Neural cell (in vitro differentiated cells): ENCODE measurements around the gene LIX1L. TPM values are rescaled to one million over a fixed set of nuclear protein-coding genes. Genes with fewer than 3 reads are reported as not detected.

Source experiments
- H2AFZ ChIP-seq: fragments of 200-600, 300-800 bp; sonication (generic), shearing (Covaris generic); 2 replicates; pipeline ENCODE4 v1.6.0; 2014; ENCODE audit warnings: low read depth, mild to moderate bottlenecking, antibody characterized with exemption, low read length, moderate library complexity
- H3F3A ChIP-seq: fragments of 200-600 bp; shearing (Covaris generic); 2 replicates; pipeline ENCODE4 v1.6.1; 2016; ENCODE audit warnings: mild to moderate bottlenecking, moderate library complexity, mixed read lengths, antibody characterized with exemption, low read length; ENCODE audit not compliant: insufficient read depth, poor library complexity, severe bottlenecking
- H3K27ac ChIP-seq: fragments of 200-600, 300-800 bp; sonication (generic), shearing (Covaris generic); 2 replicates; pipeline ENCODE4 v1.5.1; 2014; ENCODE audit warnings: mild to moderate bottlenecking, low read length, moderate library complexity
- H3K27me3 ChIP-seq: fragments of 300-800, 200-600 bp; sonication (generic), shearing (Covaris generic); 2 replicates; pipeline ENCODE4 v1.6.0; 2014; ENCODE audit warnings: mild to moderate bottlenecking, low read depth, low read length, moderate library complexity; ENCODE audit not compliant: insufficient read depth
- H3K36me3 ChIP-seq: fragments of 300-800, 200-600 bp; sonication (generic), shearing (Covaris generic); 2 replicates; pipeline ENCODE4 v1.5.1; 2014; ENCODE audit warnings: mild to moderate bottlenecking, antibody characterized with exemption, low read length, moderate library complexity; ENCODE audit not compliant: insufficient read depth
- H3K4me2 ChIP-seq: fragments of 300-800, 200-600 bp; sonication (generic), shearing (Covaris generic); 2 replicates; pipeline ENCODE4 v1.6.0; 2014; ENCODE audit warnings: mild to moderate bottlenecking, low read length
- H3K4me3 ChIP-seq: fragments of 300-800, 200-600 bp; sonication (generic), shearing (Covaris generic); 2 replicates; pipeline ENCODE4 v1.5.1; 2014; ENCODE audit warnings: mild to moderate bottlenecking, low read length, moderate library complexity
- H3K79me2 ChIP-seq: fragments of 200-600 bp; shearing (Covaris generic); replicated peaks from 2 replicates; pipeline ENCODE4 v1.6.0; 2014; ENCODE audit warnings: mild to moderate bottlenecking, low read length, moderate library complexity; ENCODE audit not compliant: insufficient read depth
- H3K9ac ChIP-seq: fragments of 300-800, 200-600 bp; sonication (generic), shearing (Covaris generic); 2 replicates; pipeline ENCODE4 v1.6.1; 2016; ENCODE audit warnings: mild to moderate bottlenecking, low read length, mixed read lengths
- H3K9me2 ChIP-seq: fragments of 200-600 bp; shearing (Covaris generic); 2 replicates; pipeline ENCODE4 v1.6.1; 2016; ENCODE audit warnings: mild to moderate bottlenecking, low read length, mixed read lengths; ENCODE audit not compliant: insufficient read depth
- H3K9me3 ChIP-seq: fragments of 200-600, 300-800 bp; sonication (generic), shearing (Covaris generic); 2 replicates; pipeline ENCODE4 v1.6.1; 2016; ENCODE audit warnings: mild to moderate bottlenecking, mixed run types, low read length, moderate library complexity, mixed read lengths
- H4K20me1 ChIP-seq: fragments of 200-600 bp; shearing (Covaris generic); 2 replicates; pipeline ENCODE4 v1.6.1; 2016; ENCODE audit warnings: mild to moderate bottlenecking, mixed run types; ENCODE audit not compliant: insufficient read depth
- CTCF ChIP-seq: fragments of 450-650 bp; IDR thresholded peaks from 2 replicates; pipeline ENCODE4 v1.5.1; 2014; ENCODE audit warnings: antibody characterized with exemption, mild to moderate bottlenecking, moderate library complexity; ENCODE audit not compliant: poor library complexity, severe bottlenecking
- EP300 ChIP-seq: fragments of 450-650 bp; conservative IDR thresholded peaks from 2 replicates; pipeline ENCODE4 v1.6.1; 2014; ENCODE audit warnings: antibody characterized with exemption, mild to moderate bottlenecking, moderate library complexity; ENCODE audit not compliant: poor library complexity, severe bottlenecking
- EZH2 ChIP-seq: fragments of 200-600, 300-800 bp; shearing (Covaris generic), sonication (generic); IDR thresholded peaks from 2 replicates; pipeline ENCODE4 v1.6.1; 2014; ENCODE audit warnings: antibody characterized with exemption, low read length, borderline replicate concordance, mild to moderate bottlenecking; ENCODE audit not compliant: insufficient read depth, poor library complexity, severe bottlenecking
- MXI1 ChIP-seq: fragments of 450-650 bp; conservative IDR thresholded peaks from 2 replicates; pipeline ENCODE4 v1.6.1; 2014; ENCODE audit warnings: antibody characterized with exemption, mild to moderate bottlenecking; ENCODE audit not compliant: poor library complexity, severe bottlenecking
- POLR2AphosphoS5 ChIP-seq: IDR thresholded peaks from 2 replicates; pipeline ENCODE4 v1.6.1; 2012
- RAD21 ChIP-seq: fragments of 450-650 bp; conservative IDR thresholded peaks from 2 replicates; pipeline ENCODE4 v1.6.1; 2014; ENCODE audit warnings: antibody characterized with exemption, mild to moderate bottlenecking, moderate library complexity
- SMC3 ChIP-seq: fragments of 450-650 bp; conservative IDR thresholded peaks from 2 replicates; pipeline ENCODE4 v1.6.1; 2014; ENCODE audit warnings: antibody characterized with exemption, mild to moderate bottlenecking, moderate library complexity; ENCODE audit not compliant: poor library complexity
- TAF1 ChIP-seq: IDR thresholded peaks from 2 replicates; pipeline ENCODE4 v1.6.1; 2012; ENCODE audit warnings: low read depth
- polyA plus RNA-seq: library from polyadenylated mRNA; depleted of rRNA; stranded (reverse); fragments of >200 nt; gene quantifications from 2 replicates; pipeline ENCODE4 v1.2.3, GENCODE V29; 2014
- TF ChIP-seq, protein P1 (sequence below): IDR thresholded peaks from 2 replicates; pipeline ENCODE4 v1.6.1; 2012; ENCODE audit warnings: borderline replicate concordance

Gene LIX1L
- polyA plus RNA-seq, 1 donor from 2014 or later, result 17.0 TPM

GRCh38 chr1:145963265-145964019 is 5.6 kb upstream of the LIX1L start:
- no peaks in the 10 kb centered on the region for H4K20me1 ChIP-seq
- peak overlapping the region; percentile 72 for H3K27ac ChIP-seq
- peaks cover 7% of the 10 kb centered on the region for H3F3A ChIP-seq
- H3K4me2 ChIP-seq, result peak overlapping the region; percentile 79
- H3K9ac ChIP-seq, result peak overlapping the region; percentile 68
- H3K9me3 ChIP-seq, result no peaks in the 10 kb centered on the region
- H3K9me2 ChIP-seq, result no peaks in the 10 kb centered on the region
- no peaks in the 10 kb centered on the region for H3K36me3 ChIP-seq
- no peak overlapping the region for H2AFZ ChIP-seq
- no peaks in the 10 kb centered on the region for H3K79me2 ChIP-seq
- peak overlapping the region; percentile 68 for H3K4me3 ChIP-seq
- peaks cover 23% of the 10 kb centered on the region for H3K27me3 ChIP-seq
- TF ChIP-seq SMC3 (no peak), CTCF (no peak), MXI1 (peak; percentile 15)

DNA sequence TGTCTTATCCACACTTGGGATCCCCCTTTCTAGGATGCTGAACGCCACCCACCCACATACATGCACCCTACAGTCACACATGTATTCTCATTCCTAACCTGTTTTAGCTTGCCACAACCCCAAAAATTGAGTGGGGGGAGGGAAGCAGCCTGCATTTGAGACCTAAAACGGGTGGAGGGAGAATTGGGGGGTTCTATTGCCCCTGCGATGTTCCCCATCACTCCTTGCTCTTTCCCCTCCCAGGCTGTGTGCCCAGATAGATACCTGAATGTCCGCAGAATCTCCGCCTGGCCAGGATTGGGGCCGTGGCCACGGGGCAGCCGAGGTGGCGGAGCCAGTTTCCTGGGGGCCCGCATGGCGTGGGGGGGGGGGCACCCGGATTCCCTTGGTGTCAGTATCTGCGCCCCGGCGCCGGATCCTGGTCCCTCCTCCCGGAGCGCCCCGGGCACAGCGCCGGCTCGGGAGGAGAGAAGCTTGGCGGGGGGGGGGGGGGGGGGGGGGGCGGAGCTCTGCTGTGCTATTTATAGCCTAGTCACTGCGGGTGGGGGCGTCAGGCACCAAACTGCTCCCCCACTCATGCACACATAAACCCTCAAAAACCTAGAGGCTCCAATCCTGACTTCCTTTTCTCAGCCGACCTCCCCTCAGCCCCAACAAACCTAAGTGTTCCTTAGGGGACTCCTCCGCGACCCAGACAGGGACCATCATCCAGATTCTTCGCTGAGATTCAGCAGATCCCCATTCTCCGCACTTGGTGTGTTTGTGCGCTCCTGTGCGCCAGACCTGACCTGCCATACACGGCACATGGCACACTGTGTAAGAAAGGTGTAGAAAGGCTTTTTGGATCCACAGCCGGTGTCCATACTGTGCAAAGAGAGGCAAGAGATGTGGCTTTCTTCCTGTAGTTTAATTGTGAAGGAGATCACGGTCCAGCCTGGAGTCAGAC is 4.6 kb upstream of the LIX1L start:
- no peaks in the 10 kb centered on the region for H3K9me2 ChIP-seq
- H3K27me3 ChIP-seq, result peaks cover 23% of the 10 kb centered on the region
- H3K27ac ChIP-seq, result no peak overlapping the region
- no peaks in the 10 kb centered on the region for H3K9me3 ChIP-seq
- H4K20me1 ChIP-seq, result no peaks in the 10 kb centered on the region
- H3K4me2 ChIP-seq, result peak overlapping the region; percentile 52
- H3K79me2 ChIP-seq, result no peaks in the 10 kb centered on the region
- TF ChIP-seq POLR2AphosphoS5 (no peak), CTCF (no peak), EZH2 (no peak), SMC3 (no peak), MXI1 (no peak), TAF1 (no peak), EP300 (no peak), RAD21 (no peak)
- TF ChIP-seq, protein P1, sequence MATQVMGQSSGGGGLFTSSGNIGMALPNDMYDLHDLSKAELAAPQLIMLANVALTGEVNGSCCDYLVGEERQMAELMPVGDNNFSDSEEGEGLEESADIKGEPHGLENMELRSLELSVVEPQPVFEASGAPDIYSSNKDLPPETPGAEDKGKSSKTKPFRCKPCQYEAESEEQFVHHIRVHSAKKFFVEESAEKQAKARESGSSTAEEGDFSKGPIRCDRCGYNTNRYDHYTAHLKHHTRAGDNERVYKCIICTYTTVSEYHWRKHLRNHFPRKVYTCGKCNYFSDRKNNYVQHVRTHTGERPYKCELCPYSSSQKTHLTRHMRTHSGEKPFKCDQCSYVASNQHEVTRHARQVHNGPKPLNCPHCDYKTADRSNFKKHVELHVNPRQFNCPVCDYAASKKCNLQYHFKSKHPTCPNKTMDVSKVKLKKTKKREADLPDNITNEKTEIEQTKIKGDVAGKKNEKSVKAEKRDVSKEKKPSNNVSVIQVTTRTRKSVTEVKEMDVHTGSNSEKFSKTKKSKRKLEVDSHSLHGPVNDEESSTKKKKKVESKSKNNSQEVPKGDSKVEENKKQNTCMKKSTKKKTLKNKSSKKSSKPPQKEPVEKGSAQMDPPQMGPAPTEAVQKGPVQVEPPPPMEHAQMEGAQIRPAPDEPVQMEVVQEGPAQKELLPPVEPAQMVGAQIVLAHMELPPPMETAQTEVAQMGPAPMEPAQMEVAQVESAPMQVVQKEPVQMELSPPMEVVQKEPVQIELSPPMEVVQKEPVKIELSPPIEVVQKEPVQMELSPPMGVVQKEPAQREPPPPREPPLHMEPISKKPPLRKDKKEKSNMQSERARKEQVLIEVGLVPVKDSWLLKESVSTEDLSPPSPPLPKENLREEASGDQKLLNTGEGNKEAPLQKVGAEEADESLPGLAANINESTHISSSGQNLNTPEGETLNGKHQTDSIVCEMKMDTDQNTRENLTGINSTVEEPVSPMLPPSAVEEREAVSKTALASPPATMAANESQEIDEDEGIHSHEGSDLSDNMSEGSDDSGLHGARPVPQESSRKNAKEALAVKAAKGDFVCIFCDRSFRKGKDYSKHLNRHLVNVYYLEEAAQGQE, result no peak
- H2AFZ ChIP-seq, result no peak overlapping the region
- H3K36me3 ChIP-seq, result no peaks in the 10 kb centered on the region
- H3K4me3 ChIP-seq, result peak overlapping the region; percentile 68
- peak overlapping the region; percentile 64 for H3K9ac ChIP-seq
- H3F3A ChIP-seq, result peaks cover 7% of the 10 kb centered on the region
